Effector CD4-positive, alpha-beta T cell (primary cell): Measurements from ENCODE around the gene SYTL1.
A peak's percentile ranks its signal among the peaks of the same experiment; 100 is the strongest.

Source experiments
- DNase-seq: peaks from one replicate; pipeline ENCODE4 v3.0.0-alpha.2; 2020

SYTL1 gene

DNA sequence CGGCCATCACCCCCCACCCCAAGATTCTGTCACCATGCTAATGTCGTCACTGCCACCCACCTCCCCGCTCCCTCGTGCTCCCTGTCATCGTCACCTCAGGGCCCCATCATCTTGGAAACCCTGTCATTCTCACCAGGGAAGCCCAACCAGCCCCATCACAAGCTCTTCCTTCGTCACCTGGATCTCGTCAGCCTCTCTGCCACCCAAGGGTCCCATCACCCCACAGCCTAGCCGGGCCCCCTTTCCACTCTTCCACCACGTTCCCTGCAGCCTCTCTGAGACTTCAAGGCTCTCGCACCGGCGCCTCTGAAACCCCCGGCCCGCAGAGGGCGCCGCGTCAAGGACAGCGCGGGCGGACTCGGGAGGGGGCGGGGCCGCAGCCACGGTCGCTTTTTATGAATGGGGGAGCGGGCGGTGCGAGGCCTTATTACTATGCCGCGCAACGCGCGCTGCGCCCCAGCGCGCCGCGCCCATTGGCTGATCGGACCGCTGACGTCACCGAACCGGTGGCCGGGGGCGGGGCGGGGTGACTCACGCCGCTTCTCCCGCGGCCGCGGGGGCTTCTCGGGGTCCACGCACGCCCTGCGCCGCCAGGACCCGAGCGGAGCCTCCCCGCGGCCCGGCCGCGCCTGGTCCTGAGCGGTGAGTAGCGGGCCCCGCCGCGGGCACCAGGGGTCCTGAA lies 50.4 kb downstream of the SYTL1 start, which contains the start of gene GPR3:
Gene GPR3 (plus strand): TSS at position 527 of the 682 bp plus-strand sequence. CDS start 1,177 bp downstream, outside the sequence.
- DNase-seq: peak; percentile 92

DNA sequence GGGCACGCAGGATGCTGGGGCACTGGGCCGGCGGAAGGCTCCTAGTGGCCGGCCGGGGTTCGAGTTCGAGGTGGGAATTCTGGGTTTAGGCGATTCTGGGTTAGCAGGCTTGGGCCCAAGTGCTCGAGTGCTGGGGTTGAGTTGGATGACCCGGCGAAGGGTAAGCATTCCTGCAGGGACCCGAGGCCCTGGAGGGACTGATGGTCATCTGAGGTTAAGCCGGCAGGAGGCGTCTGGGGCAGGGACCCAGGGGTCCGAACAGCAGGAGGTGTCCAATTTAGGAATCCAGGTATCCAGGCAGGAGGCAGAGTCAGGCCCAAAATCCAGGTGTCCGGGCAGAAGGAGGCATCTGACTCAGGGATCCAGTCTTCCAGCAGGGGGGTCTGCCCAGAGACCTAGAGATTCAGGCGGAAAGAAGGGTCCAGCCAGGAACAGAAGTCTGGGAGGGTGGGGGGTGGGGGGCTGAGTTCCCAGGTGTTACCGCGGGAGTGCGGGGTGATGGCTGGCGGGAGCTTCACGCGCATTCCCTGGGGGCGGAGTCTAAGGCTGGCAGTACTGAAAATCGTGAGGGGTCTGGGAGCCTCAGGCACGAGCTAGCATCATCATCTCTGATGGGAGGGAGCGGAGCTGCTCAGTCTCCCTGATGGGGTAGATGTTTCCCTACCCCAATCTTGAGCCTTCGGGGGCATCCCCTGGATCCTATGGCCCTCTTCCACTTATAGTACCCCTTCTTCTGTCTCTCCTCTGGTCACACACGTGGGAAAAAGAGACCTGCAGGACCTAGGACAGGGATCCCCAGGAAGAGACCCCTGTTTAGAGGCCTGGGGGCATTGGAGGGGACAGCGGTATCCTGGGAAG lies 51.2 kb downstream of the SYTL1 start:
- no peak for DNase-seq

DNA sequence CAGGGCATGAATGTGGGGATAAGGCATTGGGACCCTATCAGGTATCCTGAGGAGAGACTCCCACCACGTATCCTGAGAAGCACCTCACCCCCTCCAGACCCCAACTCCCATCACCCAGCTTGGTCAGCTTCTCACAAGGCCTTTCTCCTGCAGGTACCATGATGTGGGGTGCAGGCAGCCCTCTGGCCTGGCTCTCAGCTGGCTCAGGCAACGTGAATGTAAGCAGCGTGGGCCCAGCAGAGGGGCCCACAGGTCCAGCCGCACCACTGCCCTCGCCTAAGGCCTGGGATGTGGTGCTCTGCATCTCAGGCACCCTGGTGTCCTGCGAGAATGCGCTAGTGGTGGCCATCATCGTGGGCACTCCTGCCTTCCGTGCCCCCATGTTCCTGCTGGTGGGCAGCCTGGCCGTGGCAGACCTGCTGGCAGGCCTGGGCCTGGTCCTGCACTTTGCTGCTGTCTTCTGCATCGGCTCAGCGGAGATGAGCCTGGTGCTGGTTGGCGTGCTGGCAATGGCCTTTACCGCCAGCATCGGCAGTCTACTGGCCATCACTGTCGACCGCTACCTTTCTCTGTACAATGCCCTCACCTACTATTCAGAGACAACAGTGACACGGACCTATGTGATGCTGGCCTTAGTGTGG lies 51.9 kb downstream of the SYTL1 start:
- DNase-seq: no peak

DNA sequence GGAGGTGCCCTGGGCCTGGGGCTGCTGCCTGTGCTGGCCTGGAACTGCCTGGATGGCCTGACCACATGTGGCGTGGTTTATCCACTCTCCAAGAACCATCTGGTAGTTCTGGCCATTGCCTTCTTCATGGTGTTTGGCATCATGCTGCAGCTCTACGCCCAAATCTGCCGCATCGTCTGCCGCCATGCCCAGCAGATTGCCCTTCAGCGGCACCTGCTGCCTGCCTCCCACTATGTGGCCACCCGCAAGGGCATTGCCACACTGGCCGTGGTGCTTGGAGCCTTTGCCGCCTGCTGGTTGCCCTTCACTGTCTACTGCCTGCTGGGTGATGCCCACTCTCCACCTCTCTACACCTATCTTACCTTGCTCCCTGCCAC lies 52.4 kb downstream of the SYTL1 start:
- DNase-seq: no peak

DNA sequence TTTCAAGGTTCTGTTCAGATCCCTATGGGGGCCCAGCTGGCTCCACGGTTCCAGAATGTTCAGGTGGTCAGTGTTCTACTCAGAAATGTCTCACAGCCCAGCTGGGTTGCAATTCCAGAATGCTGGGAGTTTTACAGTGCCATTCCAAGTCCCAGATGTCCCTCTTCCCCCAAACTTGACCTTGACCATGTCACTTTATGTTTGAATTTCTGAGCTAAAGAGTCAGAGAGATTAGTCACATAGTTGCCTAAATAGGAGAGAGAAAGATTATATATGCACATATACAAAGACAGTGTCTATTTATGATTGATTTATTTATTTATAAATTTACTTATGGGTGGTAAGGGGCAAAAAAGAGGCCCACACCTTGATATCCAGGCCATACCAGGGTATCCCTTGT lies 53.1 kb downstream of the SYTL1 start:
- DNase-seq: no peak

DNA sequence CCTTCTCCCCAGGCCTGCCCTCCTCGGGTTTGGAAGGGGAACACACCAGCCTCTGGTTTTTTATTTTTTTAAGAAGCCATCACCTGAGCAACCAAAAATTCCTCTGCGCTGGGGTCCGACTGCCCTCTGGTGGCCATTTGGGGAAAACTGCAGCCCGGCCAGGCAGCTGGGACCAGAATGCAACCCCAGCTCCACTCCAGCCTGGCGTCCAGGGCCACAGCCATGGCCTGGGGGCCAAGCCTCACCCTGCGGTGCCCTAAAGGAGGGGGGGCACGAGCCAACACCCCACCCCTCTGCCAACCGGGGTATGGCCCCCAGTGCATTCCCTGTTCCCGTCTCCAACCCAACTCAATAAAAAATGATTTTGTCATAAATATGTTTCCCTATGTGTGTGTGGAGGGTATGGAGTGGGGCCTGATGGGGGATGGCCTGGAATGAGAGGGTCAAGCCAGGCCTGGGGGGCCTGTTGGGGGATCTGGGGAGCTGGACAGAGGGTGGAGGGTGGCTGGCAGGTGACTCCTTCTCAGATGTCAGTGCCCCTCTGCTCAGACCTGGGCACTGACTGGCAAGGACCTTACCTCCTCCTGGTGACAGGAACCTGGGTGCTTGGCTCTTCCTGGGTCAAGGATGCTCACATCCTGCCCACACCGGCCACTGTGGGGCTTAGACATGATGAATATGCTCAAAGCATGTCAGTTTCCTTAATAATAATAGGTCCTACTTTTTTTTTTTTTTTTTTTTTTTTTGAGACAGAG lies 53.8 kb downstream of the SYTL1 start:
- DNase-seq: peak; percentile 72

DNA sequence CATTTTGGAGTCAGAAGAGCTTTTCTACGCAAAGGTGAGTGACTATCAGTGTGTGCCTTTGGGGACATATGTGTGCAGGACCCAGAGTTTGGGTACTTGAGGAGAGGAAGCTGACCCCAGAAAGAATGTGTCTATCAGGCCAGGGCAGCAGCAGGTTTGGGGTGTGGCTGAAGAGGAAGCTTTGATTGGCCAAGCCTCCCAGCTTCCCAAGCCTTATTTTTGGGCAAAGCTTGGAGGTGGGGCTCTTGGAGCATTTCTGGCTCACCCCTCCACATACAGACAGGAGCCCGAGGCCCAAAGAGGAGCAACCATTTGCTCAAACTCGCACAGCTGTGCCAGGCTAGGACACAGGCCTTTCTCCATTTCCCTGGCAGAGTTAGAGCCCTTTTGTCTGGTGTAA lies 55.3 kb downstream of the SYTL1 start:
- no peak for DNase-seq

DNA sequence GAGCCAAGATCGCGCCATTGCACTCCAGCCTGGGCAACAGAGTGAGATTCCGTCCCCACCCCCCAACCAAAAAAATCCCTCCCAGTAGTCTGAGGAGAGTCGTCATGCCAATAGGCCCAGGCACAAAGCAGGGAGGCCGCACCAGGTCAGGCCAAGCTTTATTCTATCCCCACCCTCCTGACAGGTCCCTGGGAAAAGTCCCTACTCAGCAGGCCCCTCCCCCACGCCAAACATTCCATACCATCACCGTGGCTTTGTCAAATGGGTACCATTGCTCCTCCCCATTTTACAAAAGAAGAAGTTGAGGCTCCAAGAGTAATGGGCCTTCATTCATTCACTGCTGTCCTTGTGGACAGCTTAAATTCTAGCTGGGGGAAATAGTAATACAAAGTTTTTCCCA lies 55.9 kb downstream of the SYTL1 start:
- DNase-seq: no peak

DNA sequence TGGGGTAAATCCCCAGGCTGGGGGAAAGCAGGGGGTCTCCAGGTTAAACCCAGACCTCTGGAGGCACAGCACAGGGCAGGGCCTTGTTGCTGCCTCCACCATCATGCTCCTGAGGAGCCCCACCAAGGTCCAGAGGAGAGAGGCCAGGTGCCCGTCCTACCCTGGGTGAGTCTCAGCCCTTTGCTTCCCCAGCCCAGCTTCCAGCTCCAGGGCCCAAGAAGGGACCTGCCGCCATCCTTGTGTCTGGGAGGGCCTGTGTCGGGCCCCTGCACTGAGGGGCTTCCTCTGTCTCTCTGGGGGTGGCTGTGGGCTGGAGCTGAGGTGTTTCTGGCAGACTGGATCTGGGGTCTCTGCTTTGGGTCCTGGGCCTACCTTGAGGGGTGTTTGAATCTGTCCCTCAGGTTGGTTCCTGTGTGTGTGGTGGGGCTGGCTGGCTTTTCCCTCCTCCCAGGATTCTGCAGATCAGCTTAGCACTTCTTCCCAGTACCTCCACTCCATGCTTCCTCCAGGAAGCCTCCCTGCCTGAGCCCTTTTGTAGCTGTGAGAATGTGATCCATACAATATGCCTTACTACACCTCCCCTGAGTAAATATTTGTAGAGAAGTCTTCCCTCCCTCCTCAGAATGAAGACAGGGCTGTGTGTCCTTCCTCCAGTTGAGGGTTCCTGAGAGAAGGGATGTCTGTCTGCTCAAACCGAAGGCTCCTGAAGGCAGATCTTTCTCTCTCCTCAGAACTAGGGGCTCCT lies 56.8 kb downstream of the SYTL1 start:
- no peak for DNase-seq

DNA sequence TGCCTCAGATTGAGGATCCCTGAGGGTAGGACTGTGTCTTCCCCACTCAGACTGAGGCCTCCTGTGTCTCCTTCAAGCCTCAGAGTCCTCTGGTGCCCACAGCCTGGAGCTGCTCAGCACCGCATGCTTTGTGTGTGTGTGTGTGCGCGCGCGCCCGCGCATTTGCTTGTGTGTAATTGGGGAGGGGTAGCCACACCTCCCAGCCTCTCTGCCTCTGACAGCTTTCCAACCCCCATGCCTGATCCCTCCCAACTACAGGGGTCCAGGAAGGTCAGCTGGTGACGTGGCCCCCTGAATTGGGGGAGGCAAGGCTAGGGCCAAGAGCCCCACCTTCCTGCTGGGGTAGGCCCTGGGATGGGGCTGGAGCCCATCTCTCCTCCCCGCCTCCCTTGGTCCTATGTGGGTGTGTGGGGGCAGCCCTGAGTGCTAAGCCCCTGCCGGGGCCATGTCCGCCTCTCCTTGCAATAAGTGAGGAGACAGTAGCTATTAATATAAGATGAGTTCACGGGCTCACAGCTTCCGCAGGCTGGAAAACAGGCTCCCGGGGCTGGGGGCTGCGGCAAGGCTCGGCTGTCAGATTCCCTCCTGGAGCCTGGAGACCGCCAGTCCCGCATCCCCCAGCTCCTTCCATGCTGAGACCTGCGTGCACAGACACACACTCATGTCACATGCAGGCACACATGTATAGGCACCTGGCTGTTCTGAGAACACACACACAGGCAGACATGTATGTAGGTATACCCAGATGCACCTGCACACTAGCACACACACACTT lies 57.6 kb downstream of the SYTL1 start:
- no peak for DNase-seq

DNA sequence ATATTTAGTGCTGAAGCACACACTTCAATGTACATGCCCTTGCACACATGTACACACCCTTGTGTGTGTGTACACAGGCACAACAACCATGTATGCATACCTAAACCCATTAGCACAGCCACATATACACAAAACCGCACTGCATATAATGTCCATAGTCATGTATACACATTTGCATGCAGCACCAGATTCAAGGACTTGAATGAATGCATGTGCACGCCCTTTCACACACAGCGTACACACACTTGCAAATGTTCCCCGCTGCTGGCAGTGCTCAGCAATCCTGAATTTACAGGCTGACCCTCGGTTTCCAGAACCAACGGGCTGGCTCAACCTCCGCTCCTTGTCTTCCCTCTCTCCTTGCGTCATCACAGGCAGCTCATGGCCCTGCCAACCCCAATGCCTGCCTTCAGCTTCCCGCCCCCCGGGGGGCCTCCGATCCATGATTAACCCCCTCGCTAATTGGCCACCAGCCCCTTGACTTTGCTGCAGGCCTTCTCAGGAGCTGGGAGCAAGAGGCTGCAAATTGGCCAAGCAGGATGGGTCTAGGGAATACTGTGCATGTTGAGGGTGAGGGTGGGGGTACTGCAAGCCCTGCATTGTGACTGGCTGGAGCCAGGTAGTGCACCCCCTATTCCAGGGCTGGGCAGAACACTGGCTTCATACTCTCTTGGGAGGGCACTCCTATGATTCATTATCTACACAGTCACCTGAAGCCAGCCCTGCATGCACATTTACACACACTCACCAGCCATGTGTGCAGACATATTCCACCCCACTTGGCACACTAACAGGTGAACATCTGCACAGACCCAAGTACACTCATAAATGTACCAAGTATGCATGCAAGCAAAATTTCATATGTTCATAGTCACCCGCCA lies 58.5 kb downstream of the SYTL1 start:
- DNase-seq: no peak

DNA sequence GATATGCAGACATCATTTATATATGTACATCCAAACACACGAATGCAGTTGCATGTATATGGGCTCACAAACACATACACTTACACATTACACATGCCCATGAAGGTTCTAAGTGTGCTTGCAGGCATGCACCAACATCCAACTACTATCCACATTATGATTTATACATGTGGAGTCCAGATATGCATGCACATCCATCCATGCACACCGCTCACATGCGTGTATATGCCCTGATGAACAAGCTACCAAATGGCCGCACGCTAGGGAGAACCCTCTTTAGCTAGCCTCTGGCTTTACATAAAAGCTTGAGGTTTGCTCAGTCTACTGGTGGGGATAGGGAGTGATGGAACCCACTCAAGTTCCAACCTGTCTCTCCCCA lies 59.1 kb downstream of the SYTL1 start:
- no peak for DNase-seq

DNA sequence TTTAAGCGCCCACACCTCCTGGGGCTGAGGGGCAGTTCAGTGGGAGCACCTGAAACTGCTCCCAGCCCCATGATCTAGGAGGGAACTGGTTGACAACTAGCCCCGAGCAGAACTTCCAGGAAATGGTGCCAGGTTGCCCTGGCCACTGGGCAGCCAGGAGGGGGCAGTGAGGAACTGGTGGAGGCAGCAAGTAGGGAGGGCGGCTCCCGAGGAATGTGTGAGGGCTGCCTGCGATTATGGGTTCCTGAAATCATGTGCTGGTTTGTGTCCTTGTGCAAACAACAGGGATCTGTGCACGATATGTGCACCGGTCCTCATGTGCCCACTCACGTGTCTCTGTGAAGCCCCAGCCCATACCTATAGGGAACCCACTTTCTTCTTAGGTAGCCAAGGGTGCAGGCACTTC lies 60.5 kb downstream of the SYTL1 start:
- no peak for DNase-seq

DNA sequence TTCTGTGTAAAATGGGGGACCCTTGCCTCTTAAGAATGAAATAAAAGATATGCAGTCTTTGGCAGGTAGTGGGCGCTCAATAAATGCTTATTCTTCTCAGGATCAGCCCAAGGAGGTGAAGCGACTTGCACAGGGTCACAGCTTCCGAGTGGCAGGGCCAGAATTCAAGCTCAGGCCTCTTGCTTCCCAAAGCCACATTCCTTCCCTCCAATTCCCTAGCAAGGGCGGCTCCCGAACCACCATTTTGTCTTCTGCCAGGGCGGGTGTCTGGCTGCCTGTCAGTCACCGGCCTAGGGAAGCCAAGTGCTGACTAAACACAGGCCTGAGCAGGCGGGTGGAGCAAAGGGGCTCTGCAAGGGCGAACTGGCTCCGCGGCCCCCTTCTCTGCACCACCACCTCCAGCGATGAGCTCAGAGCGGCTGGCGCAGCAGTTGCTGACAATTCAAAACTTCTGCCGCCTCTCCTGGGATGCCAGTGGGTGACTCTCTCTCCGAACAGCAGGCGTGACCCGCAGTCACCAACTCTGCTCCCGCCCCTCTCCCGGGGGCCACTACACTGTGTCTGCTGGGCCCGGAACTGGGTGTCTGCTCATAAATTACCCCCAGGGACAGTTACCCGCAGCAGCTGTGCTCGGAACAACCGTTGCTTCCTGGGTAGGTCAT lies 61.4 kb downstream of the SYTL1 start:
- no peak for DNase-seq
